NCI-H526 treated with DMSO at 0.1 percent for 48 hours (cell line): ENCODE results near the gene ZMIZ1.

Experiments
- DNase-seq: peaks from one replicate; lab custom pipeline; 2025; lab: John Stamatoyannopoulos, UW

ZMIZ1 gene

GRCh38 chr10:79079490-79080355, 11.0 kb downstream of the ZMIZ1 start:
- no peak for DNase-seq

GRCh38 chr10:79081353-79082034, 12.7 kb downstream of the ZMIZ1 start:
- no peak for DNase-seq

GRCh38 chr10:79082035-79082373, 13.2 kb downstream of the ZMIZ1 start:
- DNase-seq = no peak

GRCh38 chr10:79082631-79083596, 14.1 kb downstream of the ZMIZ1 start:
- DNase-seq = no peak

- no peak for DNase-seq
Observed at GRCh38 chr10:79084012-79084971, 15.5 kb downstream of the ZMIZ1 start.

GRCh38 chr10:79084972-79085597, 16.3 kb downstream of the ZMIZ1 start:
- no peak for DNase-seq

- no peak for DNase-seq
Observed at GRCh38 chr10:79086822-79087221, 18.1 kb downstream of the ZMIZ1 start.

- no peak for DNase-seq
Observed at GRCh38 chr10:79087721-79088120, 19.0 kb downstream of the ZMIZ1 start.

GRCh38 chr10:79088176-79088575, 19.4 kb downstream of the ZMIZ1 start:
- peak; percentile 52 for DNase-seq

GRCh38 chr10:79088613-79089355, 20.0 kb downstream of the ZMIZ1 start:
- no peak for DNase-seq

GRCh38 chr10:79089632-79090031, 20.9 kb downstream of the ZMIZ1 start:
- DNase-seq = no peak

- no peak for DNase-seq
Observed at GRCh38 chr10:79090134-79090803, 21.5 kb downstream of the ZMIZ1 start.

- DNase-seq = no peak
Observed at GRCh38 chr10:79092292-79092896, 23.6 kb downstream of the ZMIZ1 start.

- peak; percentile 64 for DNase-seq
Observed at GRCh38 chr10:79093658-79094411, 25.1 kb downstream of the ZMIZ1 start.

GRCh38 chr10:79094412-79095175, 25.8 kb downstream of the ZMIZ1 start:
- DNase-seq = no peak

- no peak for DNase-seq
Observed at GRCh38 chr10:79095316-79095715, 26.6 kb downstream of the ZMIZ1 start.

- no peak for DNase-seq
Observed at GRCh38 chr10:79096514-79096913, 27.7 kb downstream of the ZMIZ1 start.
